ENCODE measurements around the gene MAB21L4.

GRCh38 chr2:240884745-240885144, 11.2 kb downstream of the MAB21L4 start:
- TF ChIP-seq CTCF (IDR thresholded peaks at IDR 0.05 in 8 of 11, conservative IDR thresholded peaks at IDR 0.05 in 3 of 11) (no peak), POLR2A (IDR thresholded peaks at IDR 0.05) (no peak)
